LNCaP clone FGC (cell line): Measurements from ENCODE around the gene PVALEF.

ENCODE experiments used
- DNase-seq: peaks from one replicate; pipeline ENCODE4 v3.0.0-alpha.2; 2011; ENCODE audit warnings: low read depth
- H3K4me3 ChIP-seq: 2 replicates; pipeline ENCODE4 v1.5.1; 2011; ENCODE audit warnings: mild to moderate bottlenecking, low read depth, low read length, control low read depth
- TF ChIP-seq, protein P1 (sequence below): IDR thresholded peaks from 2 replicates; pipeline ENCODE4 v1.5.1; 2012; ENCODE audit warnings: mild to moderate bottlenecking; ENCODE audit not compliant: control insufficient read depth, insufficient read depth; ENCODE audit errors: extremely low read depth

PVALEF gene

DNA sequence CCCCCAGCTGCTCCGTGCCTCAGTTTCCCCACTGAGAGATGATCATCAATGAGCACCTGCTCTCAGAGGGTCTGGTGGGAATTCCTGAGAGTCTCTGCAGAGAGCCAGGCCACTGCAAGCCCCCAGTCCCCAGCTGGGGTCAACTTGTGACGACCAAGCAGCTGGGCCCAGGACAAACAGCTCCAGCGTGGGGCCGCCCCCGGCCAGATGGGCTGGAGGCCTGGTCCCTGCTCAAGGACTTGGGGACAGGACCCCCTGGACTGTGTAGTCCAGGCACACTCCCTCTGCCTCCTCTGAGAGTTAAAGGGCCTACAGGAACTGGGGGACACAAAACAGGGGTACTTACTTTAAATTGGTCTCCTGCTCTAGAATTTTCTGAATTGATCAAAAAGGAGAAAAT is 17.3 kb downstream of the PVALEF start:
- DNase-seq = no peak
- no peak overlapping the region for H3K4me3 ChIP-seq
- TF ChIP-seq, protein P1, sequence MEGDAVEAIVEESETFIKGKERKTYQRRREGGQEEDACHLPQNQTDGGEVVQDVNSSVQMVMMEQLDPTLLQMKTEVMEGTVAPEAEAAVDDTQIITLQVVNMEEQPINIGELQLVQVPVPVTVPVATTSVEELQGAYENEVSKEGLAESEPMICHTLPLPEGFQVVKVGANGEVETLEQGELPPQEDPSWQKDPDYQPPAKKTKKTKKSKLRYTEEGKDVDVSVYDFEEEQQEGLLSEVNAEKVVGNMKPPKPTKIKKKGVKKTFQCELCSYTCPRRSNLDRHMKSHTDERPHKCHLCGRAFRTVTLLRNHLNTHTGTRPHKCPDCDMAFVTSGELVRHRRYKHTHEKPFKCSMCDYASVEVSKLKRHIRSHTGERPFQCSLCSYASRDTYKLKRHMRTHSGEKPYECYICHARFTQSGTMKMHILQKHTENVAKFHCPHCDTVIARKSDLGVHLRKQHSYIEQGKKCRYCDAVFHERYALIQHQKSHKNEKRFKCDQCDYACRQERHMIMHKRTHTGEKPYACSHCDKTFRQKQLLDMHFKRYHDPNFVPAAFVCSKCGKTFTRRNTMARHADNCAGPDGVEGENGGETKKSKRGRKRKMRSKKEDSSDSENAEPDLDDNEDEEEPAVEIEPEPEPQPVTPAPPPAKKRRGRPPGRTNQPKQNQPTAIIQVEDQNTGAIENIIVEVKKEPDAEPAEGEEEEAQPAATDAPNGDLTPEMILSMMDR = no peak

DNA sequence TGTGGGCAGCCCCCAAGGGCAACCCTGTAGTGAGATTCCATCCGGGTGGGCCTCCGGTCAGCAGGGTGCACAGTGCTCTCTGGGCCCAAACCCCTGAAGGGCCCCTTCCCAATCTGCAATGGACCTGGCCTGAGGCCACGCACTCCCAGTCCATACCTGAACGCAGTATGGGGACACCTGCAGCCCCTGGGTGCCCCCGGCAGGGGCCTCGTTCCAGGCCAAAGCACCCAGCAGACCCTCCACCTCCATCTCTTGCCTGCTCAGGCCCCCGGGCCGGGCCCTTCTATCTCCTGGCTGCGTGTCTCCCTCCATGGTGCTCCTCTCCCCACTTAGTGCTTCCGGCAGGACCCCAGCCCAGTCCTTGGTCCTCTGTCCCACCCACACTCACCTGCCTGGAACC is 18.0 kb downstream of the PVALEF start:
- no peak overlapping the region for H3K4me3 ChIP-seq
- DNase-seq = no peak
- TF ChIP-seq, protein P1 = no peak

DNA sequence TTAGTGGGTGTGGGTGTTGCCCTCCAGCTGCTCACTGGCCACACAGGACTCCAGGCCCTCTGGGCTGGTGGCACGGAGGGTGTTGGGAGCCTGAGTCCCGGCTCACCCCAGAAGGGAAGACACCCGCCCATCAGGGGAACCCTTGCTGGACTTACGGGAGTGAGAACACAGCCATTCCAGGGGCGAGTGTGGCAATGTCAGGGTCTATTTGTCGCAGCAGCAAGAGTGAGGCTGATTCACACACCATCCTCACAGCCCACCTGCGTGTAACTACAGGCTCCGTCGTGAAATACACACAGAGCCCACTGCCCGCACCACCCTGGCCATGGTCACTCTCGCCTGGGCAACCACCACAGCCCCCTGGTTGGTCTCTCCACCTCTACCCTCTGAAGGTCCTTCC is 18.5 kb downstream of the PVALEF start:
- TF ChIP-seq, protein P1 = no peak
- no peak for DNase-seq
- H3K4me3 ChIP-seq = no peak overlapping the region

DNA sequence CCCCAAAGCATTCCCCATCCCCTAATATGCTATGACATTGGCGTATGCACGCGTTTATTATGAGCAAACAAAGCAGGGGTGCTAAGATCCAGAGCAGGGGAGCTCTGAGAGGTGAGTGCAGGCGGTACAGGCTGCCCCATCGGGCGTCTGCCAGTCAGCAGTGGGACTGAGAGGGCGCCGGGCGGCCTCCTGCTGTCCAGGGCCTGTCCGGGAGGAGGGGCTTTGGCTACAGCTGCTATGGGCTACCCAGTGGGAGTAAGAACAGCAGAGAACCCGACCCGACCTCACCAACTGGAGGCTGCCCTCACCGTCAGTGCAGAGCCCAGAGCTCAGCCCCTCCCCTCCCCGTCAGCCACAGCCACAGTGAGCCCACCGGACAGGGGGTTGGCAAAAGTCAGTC is 19.2 kb downstream of the PVALEF start:
- no peak overlapping the region for H3K4me3 ChIP-seq
- TF ChIP-seq, protein P1 = no peak
- DNase-seq = no peak

DNA sequence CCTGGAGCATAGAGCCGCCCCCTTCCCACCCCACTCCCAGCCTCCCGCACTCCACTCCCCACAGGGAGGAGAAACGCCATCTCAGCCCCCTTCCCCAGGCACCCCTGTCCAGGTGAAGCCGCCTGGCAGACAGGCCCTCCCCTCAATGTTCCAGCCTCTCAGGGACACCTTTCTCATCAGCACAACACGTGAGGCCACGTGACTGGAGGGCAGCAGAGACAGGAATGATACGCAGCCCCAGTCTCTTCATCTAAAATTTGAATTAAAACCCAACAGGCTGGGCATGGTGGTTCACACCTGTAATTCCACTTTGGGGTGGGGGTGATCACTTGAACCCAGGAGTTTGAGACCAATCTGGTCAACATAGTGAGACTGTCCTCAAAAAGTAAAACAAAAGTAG is 20.9 kb downstream of the PVALEF start:
- TF ChIP-seq, protein P1 = no peak
- DNase-seq = no peak
- no peak overlapping the region for H3K4me3 ChIP-seq

DNA sequence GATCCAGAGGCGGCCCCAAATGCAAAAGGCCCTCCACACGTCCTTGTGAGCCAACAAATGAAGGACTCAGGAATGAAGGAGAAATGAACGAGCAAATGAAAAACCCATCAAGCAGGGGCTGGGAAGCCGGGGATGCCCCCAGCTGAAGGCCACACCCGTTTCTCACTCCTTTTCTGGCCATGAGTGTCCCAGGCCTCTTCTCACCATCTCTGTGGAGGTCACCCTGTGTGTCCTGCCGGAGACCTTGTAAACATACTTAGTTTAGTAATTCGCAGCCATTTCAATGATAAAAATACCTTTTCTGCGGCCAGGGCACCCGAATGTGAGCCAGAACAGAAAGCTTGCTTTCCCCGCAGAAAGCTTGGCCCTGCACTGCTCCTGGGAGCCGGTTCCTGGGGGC is 21.8 kb downstream of the PVALEF start:
- TF ChIP-seq, protein P1 = no peak
- no peak for DNase-seq
- H3K4me3 ChIP-seq = no peak overlapping the region
